Measurements from ENCODE around the gene ZMYND8.
"Not testable (repeated sequence)": the region's sequence is repeated elsewhere in the genome, so short reads cannot be mapped to it uniquely, and the experiment has no call there.

The ZMYND8 gene

DNA sequence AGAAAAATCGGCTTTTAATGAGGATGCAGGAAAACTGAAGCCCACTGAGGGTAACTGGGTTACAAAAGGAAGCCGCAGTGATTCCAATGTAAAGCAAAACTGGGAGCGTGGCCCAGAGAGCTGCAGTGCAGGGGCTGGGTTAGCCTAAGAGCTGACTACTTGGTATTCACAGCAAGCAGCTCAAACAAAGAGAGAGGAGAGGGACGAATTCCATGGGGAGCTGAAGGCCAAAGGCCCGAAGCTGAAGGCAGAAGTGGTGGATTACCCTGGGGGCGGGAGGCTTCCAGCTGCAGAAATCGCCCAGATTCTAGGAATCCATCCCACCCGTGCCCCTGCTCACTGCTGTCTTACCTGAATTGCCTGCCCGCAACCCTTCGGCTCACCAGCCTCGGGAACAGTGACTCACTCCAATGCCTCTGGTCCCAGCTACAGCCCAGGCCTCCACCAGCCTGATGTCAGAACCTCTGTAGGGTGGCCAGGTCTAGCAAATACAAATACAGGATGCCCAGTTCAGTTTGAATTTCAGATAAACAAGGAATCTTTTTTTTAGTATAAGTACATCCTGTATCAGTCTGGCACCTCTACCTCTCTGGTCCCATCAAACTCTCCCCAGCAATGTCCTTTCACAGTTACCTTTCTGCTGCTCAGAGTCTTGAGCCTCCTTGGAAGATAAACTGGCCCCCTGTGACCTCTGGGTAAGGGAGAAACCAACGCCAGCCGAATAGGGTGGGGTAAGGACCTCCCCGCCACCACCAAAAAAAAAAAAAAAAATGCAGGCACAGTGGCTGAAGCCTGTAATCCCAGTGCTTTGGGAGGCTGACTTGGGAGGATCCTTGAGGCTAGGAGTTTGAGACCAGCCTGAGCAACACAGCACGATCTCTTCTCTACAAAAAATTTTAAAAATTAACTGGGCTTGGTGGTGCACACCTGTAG, 14.6 kb upstream of the ZMYND8 start:
- DNase-seq, result no peak

- DNase-seq, result no peak
Measured at GRCh38 chr20:47370214-47370613, 13.7 kb upstream of the ZMYND8 start.

GRCh38 chr20:47368301-47368700, 11.8 kb upstream of the ZMYND8 start:
- no peak for DNase-seq

DNA sequence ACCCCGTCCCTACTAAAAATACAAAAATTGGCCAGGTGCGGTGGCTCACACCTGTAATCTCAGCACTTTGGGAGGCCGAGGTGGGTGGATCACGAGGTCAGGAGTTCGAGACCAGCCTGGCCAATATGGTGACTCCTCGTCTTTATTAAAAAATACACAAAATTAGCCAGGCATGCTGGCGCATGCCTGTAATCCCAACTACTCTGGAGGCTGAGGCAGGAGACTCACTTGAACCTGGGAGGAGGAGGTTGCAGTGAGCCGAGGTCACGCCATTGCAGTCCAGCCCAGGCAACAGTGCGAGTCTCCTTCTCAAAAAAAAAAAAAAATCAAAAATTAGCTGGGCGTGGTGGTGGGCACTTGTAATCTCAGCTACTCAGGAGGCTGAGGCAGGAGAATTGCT, 9.8 kb upstream of the ZMYND8 start:
- DNase-seq, result not testable (repeated sequence)

- no peak for DNase-seq
Measured at GRCh38 chr20:47365023-47365764, 8.7 kb upstream of the ZMYND8 start.

- no peak for DNase-seq
Measured at GRCh38 chr20:47362361-47363219, 6.1 kb upstream of the ZMYND8 start.

GRCh38 chr20:47361057-47361915, 4.8 kb upstream of the ZMYND8 start:
- DNase-seq, result no peak

GRCh38 chr20:47360297-47361056, 4.0 kb upstream of the ZMYND8 start:
- peak; percentile 86 for DNase-seq

DNA sequence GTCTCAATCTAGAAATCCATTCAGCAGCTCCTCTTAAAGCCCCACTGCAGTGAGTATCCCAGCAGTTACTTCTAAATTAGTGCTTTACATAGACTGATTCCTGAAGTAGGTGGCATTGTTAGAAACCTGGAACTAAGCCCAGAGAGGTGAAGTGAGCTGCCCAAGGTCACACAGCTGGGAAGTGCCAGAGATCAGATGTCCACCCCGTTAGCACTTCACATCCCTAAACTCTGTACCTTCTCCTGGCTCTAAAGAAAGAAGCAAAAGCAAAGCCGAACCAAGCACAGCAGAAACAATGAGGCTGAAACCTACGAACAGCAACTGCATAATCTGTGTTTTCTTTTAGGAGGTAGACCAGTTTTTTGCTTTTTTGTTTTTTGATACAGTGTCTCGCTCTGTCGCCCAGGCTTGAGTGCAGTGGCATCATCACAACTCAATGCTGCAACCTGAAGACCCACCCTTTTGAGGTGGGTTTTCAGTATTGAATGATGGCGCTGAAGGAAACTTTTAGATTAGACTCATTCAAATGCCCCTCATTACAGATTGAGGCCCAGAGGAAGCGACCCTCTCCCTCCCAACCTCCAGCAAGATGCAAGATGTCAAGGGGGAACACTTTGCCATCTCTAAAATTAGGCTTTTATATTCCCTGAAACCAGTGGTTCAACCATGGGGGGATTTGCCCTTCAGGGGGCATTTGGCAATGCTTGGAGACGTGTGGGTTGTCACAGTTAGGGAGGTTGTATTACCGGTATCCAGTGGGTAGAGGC, 3.2 kb upstream of the ZMYND8 start:
- no peak for DNase-seq

GRCh38 chr20:47358672-47359529, 2.4 kb upstream of the ZMYND8 start:
- peak; percentile 95 for DNase-seq

GRCh38 chr20:47358039-47358671, 1.7 kb upstream of the ZMYND8 start:
- no peak for DNase-seq

- peak; percentile 90 for DNase-seq
Measured at GRCh38 chr20:47357296-47358038, 968 bp upstream of the ZMYND8 start.

DNA sequence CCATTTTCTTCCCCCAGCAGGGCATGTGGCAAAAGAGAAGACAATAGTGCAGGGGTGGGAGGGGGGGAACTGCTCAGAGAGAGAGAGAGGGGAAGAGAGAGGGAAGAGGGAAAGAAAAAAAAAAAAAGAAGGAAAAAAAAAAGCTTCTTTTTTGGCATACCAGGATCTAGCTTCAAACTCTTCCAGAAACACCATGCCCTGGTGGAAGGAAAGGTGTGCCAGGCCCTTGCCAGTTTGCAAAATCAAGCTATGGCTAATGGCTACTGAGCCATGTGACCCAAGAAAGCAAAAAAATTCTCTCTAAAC, 326 bp downstream of the ZMYND8 start:
- no peak for DNase-seq

DNA sequence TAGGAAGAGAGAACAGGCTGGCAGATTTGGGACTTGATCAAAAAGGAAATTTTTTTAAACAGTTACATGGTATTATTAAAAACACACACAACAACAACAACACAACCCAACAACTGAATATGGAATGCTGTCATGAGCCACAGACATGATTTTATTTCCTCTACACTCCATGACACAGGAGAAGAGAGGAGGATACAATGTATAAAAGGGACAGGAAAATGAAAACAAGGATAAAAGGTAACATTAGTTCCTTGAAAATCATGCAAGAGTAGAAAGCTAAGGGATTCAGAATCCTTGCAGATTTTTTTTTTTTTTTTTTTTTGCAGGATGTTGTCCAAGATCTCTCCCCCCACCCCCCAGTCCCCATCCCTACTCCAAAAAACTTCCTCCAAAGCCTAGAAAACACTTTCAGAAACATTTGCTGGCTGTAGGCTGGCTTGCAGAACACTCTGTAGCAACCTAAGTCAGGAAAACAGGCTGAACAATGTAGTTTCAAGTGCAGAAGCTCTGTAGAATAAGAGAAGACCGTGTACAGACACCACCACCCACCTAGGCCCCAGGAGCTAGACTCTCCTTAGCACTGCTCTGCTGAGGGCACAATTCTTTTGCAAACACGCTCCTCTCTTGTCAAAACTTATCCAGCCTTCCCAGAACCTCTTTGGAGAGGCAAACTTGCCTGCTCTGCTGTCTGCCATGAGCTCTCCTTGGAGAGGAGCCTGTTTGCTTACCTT, 845 bp downstream of the ZMYND8 start:
- DNase-seq, result no peak

- DNase-seq, result no peak
Measured at GRCh38 chr20:47354714-47355488, 1.6 kb downstream of the ZMYND8 start.

DNA sequence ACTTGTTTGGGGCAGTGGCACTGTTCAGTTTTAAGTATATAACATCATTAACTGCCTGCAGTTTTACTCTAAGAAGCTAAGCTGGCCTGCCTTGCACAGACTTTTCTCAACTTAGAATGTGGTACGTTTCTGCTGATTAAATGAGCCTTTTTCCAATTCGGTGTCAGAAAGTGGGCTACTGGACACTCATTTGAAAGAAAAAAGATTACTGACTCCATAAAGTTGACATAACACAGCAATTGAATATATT, 2.1 kb downstream of the ZMYND8 start:
- DNase-seq, result no peak
